K562 (cell line): Measurements from ENCODE around the gene ARHGEF7. TPM values are rescaled to one million over a fixed set of nuclear protein-coding genes. Genes with fewer than 3 reads are reported as not detected.

ENCODE experiments used
- CTBP1 ChIP-seq: fragments of 450-650 bp; IDR thresholded peaks from 2 replicates; pipeline ENCODE4 v1.6.1; 2016; ENCODE audit warnings: borderline replicate concordance
- ESRRA ChIP-seq: fragments of 450-650 bp; IDR thresholded peaks from 2 replicates; pipeline ENCODE4 v1.6.1; 2014; ENCODE audit warnings: low read depth, mild to moderate bottlenecking, moderate library complexity, borderline replicate concordance
- ETS1 ChIP-seq: conservative IDR thresholded peaks from 2 replicates; pipeline ENCODE4 v1.6.1; 2011; ENCODE audit warnings: low read depth, mild to moderate bottlenecking, low read length; ENCODE audit not compliant: control insufficient read depth
- FOXP1 ChIP-seq: sonication (generic); formaldehyde crosslinking; IDR thresholded peaks from 2 replicates; pipeline ENCODE4 v1.8.0; 2022; ENCODE audit warnings: mild to moderate bottlenecking, missing genetic modification reagents
- KDM1A ChIP-seq, 2 experiments: fragments of 450-650 bp; IDR thresholded peaks; 2 replicates each; pipeline ENCODE4 v1.6.1; 2016; ENCODE audit warnings: mild to moderate bottlenecking in 2 of 2
- KHSRP ChIP-seq: fragments of 450-650 bp; IDR thresholded peaks from 2 replicates; pipeline ENCODE4 v1.6.1; 2017
- MLLT1 ChIP-seq, 2 experiments: fragments of 450-650 bp; IDR thresholded peaks; 2 replicates each; pipeline ENCODE4 v1.6.1; 2016
- POLR2A ChIP-seq: fragments of 450-650 bp; conservative IDR thresholded peaks from 2 replicates; pipeline ENCODE4 v1.6.1; 2016
- RBFOX2 ChIP-seq: fragments of 200-400 bp; formaldehyde crosslinking; IDR thresholded peaks from 2 replicates; pipeline ENCODE4 v1.6.1; 2017; ENCODE audit warnings: low read depth, mild to moderate bottlenecking, low read length, moderate library complexity
- ZNF274 ChIP-seq: IDR thresholded peaks from 2 replicates; pipeline ENCODE4 v1.6.1; 2011; ENCODE audit warnings: low read depth, mild to moderate bottlenecking, low read length, moderate library complexity, borderline replicate concordance
- ZNF639 ChIP-seq, 2 experiments: fragments of 200-800 bp in 1 of 2; sonication (Bioruptor generic) in 1 of 2; sonication (generic) in 1 of 2; formaldehyde crosslinking in 1 of 2; IDR thresholded peaks in 1 of 2; conservative IDR thresholded peaks in 1 of 2; 2 replicates each; pipeline versions ENCODE4 v1.5.0 to v1.6.1; 2016 to 2020; ENCODE audit warnings: missing compliant biosample characterization in 1 of 2, missing genetic modification characterization in 1 of 2, missing genetic modification reagents in 1 of 2
- polyA plus RNA-seq, 8 experiments: library from polyadenylated mRNA; depleted of rRNA in 4 of 8; stranded (reverse) in 5 of 8; unstranded in 3 of 8; fragments of >200 nt; fragmentation: Nextera tagmentation in 2 of 8; fragmentation: Illumina TruSeq in 1 of 8; extraction: Ambion mirVana in 2 of 8; extraction: Trizol in 1 of 8; gene quantifications; 2 replicates each; pipeline versions ENCODE4 v1.2.1 to v1.2.3, GENCODE V29; 2011 to 2014; ENCODE audit warnings: inconsistent platforms in 1 of 8, missing spikeins in 1 of 8
- total RNA-seq, 7 experiments: library from RNA; depleted of rRNA in 6 of 7; stranded (reverse); fragments of >200 nt in 6 of 7; fragmentation: Illumina TruSeq in 2 of 7; extraction: Trizol in 2 of 7; gene quantifications; 2 replicates each; pipeline versions ENCODE4 v1.2.1 to v1.2.3, GENCODE V29; 2011 to 2021; ENCODE audit warnings: low replicate concordance in 1 of 7

ARHGEF7 gene
- total and polyA plus RNA-seq, 9 of the 15 experiments (the other 6 are each of a cell fraction or from before 2014, with no cell fraction given), result 2.1 to 26.8 (median 17.5) TPM

GRCh38 chr13:111153279-111153976 is 38.3 kb downstream of the ARHGEF7 start (continued):
- TF ChIP-seq CTBP1 (peak; percentile 62; the same call in 1 of the 2 replicates), ETS1 (peak; percentile 78), FOXP1 (CRISPR knock-in tag) (peak; percentile 94), ZNF639 (CRISPR knock-in tag; conservative IDR thresholded peaks at IDR 0.05 in 1 of 2, IDR thresholded peaks at IDR 0.05 in 1 of 2) (peak in 1 of 2 experiments; percentile 71; a peak in 2 of 4 replicates), MLLT1 (IDR thresholded peaks at IDR 0.05) (peak in 1 of 2 experiments; percentile 27; a peak in 1 of 4 replicates), ZNF274 (no peak), POLR2A (peak; percentile 87), KHSRP (peak; percentile 54; the same call in 1 of the 2 replicates), KDM1A (IDR thresholded peaks at IDR 0.05) (no peak), RBFOX2 (peak; percentile 96), ESRRA (peak; percentile 57; the same call in 1 of the 2 replicates)
